ENCODE measurements around the gene SHISA5. TPM values are rescaled to one million over a fixed set of nuclear protein-coding genes. Genes with fewer than 3 reads are reported as not detected.

The SHISA5 gene
- total RNA-seq: 157 and 171 TPM in 2 replicates

GRCh38 chr3:48504051-48504946 lies at the start of gene SHISA5:
Gene SHISA5 (minus strand): TSS chr3:48504174. CDS start chr3:48504094, 80 bp downstream.

DNA sequence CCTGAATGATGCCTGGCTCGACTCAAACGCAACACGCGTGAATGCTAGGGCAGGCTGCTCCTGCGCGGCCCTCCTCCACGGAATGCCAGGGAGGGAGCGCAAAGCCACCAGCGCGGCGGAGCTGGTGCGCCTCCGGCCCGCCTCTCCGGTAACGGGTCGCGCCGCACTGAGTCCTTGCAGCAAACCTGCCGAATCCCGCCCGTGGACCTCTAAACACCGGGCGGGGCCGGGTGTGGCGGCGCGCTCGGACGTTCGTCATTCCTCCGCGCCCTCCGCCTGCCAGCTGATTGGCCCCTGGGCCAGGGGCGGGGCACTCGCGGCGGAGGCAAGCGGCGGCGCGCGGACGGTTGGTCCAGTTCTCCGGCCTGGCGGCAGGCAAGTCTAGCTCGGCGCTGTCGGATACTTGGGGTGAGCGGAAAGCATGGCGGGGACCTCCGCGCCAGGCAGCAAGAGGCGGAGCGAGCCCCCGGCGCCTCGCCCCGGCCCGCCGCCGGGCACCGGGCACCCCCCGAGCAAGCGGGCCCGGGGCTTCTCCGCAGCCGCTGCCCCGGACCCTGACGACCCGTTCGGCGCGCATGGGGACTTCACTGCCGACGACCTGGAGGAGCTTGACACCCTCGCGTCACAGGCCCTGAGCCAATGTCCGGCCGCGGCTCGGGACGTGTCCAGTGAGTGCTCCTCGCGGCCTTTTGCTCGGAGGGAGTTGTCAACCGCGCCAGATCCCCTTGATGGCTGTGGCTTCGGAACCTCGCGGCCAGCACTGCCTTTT lies 57.4 kb downstream of the SHISA5 start, which contains the start of gene ATRIP:
ATRIP (plus strand) TSS at position 313 of the 769 bp plus-strand sequence; CDS start at position 422, 109 bp downstream.

GRCh38 chr3:48439820-48440589 lies 64.0 kb downstream of the SHISA5 start, which contains the start of the genes CCDC51 and TMA7:
Gene CCDC51 (minus strand): TSS chr3:48440119. CDS start chr3:48435128, 4,991 bp downstream.
Gene TMA7 (plus strand): TSS chr3:48440257. CDS start chr3:48440297, 40 bp downstream.

GRCh38 chr3:48429960-48430707 lies 73.8 kb downstream of the SHISA5 start, which contains the start of gene PLXNB1:
Gene PLXNB1 (minus strand): TSS chr3:48430086. CDS start chr3:48424611, 5,475 bp downstream.

Other genes with a start within 250 kb of the SHISA5 start
- 24.9 and 28.1 TPM in 2 replicates for gene NME6, start 202.8 kb downstream of the SHISA5 start, total RNA-seq
- gene SPINK8, start 170.5 kb downstream of the SHISA5 start, total RNA-seq: not detected in 2 replicates
- not detected in 2 replicates for gene FBXW12, start 132.0 kb downstream of the SHISA5 start, total RNA-seq
- gene PLXNB1, start 74.1 kb downstream of the SHISA5 start, total RNA-seq: 23.3 and 32.1 TPM in 2 replicates
- 17.0 and 18.9 TPM in 2 replicates for gene CCDC51, start 64.1 kb downstream of the SHISA5 start, total RNA-seq
- 317 and 443 TPM in 2 replicates for gene TMA7, start 63.9 kb downstream of the SHISA5 start, total RNA-seq
- gene ATRIP, start 57.4 kb downstream of the SHISA5 start, total RNA-seq: 8.1 and 9.4 TPM in 2 replicates
- gene PFKFB4, start 52.6 kb upstream of the SHISA5 start, total RNA-seq: 8.9 and 12.3 TPM in 2 replicates
- gene UCN2, start 59.6 kb upstream of the SHISA5 start, total RNA-seq: 1.7 and 1.9 TPM in 2 replicates
- gene COL7A1, start 91.2 kb upstream of the SHISA5 start, total RNA-seq: 22.1 and 29.3 TPM in 2 replicates
- gene UQCRC1, start 105.5 kb upstream of the SHISA5 start, total RNA-seq: 311 and 400 TPM in 2 replicates
- not detected in 2 replicates for gene TMEM89, start 117.6 kb upstream of the SHISA5 start, total RNA-seq
- gene SLC26A6, start 131.3 kb upstream of the SHISA5 start, total RNA-seq: 27.2 and 35.1 TPM in 2 replicates
- 1.3 and 2.7 TPM in 2 replicates for gene CELSR3, start 158.7 kb upstream of the SHISA5 start, total RNA-seq
- 19.8 and 25.9 TPM in 2 replicates for gene NCKIPSD, start 181.7 kb upstream of the SHISA5 start, total RNA-seq
- 70.3 and 83.2 TPM in 2 replicates for gene IP6K2, start 213.0 kb upstream of the SHISA5 start, total RNA-seq